Measurements from ENCODE around the gene PLEKHA8. TPM values are rescaled to one million over a fixed set of nuclear protein-coding genes. Genes with fewer than 3 reads are reported as not detected.

The PLEKHA8 gene
- total RNA-seq, 4 donors from 2014 or later: 6.6 to 16.4 (median 13.1) TPM

GRCh38 chr7:30048582-30048981 lies 20.4 kb downstream of the PLEKHA8 start:
- intact Hi-C loops (cut with DNase I; ENCODE audit: low total_unique reads) (no loop called here), in situ Hi-C loops (cut with MboI; ENCODE audit: low pct_ligation_motif_present in 1 of 4, low pct_unique_long_range_greater_than_20kb in 1 of 4, low sequenced_read_pairs in 3 of 4) (no loop called here)
- H3K27ac ChIP-seq: no peak overlapping the region
- 90 to 100% methylated on average over 1 to 2 of the region's 2 CpGs for WGBS, 2 donors (ENCODE audit: low coverage in 1 of 2)
- DNase-seq: no peak
- no peak overlapping the region for H3K4me3 ChIP-seq
- no peaks in the 10 kb centered on the region for H3K27me3 ChIP-seq
- peaks cover 0 to 32% (median 15%) of the 10 kb centered on the region in 4 donors for H3K36me3 ChIP-seq
- no peaks in the 10 kb centered on the region for H3K4me1 ChIP-seq
- TF ChIP-seq POLR2AphosphoS5 (IDR thresholded peaks at IDR 0.05) (no peak), POLR2A (IDR thresholded peaks at IDR 0.05) (no peak), EP300 (IDR thresholded peaks at IDR 0.05; ENCODE audit: low read depth) (no peak)
- TF ChIP-seq, protein P1, sequence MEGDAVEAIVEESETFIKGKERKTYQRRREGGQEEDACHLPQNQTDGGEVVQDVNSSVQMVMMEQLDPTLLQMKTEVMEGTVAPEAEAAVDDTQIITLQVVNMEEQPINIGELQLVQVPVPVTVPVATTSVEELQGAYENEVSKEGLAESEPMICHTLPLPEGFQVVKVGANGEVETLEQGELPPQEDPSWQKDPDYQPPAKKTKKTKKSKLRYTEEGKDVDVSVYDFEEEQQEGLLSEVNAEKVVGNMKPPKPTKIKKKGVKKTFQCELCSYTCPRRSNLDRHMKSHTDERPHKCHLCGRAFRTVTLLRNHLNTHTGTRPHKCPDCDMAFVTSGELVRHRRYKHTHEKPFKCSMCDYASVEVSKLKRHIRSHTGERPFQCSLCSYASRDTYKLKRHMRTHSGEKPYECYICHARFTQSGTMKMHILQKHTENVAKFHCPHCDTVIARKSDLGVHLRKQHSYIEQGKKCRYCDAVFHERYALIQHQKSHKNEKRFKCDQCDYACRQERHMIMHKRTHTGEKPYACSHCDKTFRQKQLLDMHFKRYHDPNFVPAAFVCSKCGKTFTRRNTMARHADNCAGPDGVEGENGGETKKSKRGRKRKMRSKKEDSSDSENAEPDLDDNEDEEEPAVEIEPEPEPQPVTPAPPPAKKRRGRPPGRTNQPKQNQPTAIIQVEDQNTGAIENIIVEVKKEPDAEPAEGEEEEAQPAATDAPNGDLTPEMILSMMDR (IDR thresholded peaks at IDR 0.05): no peak
- no peaks in the 10 kb centered on the region for H3K9me3 ChIP-seq

DNA sequence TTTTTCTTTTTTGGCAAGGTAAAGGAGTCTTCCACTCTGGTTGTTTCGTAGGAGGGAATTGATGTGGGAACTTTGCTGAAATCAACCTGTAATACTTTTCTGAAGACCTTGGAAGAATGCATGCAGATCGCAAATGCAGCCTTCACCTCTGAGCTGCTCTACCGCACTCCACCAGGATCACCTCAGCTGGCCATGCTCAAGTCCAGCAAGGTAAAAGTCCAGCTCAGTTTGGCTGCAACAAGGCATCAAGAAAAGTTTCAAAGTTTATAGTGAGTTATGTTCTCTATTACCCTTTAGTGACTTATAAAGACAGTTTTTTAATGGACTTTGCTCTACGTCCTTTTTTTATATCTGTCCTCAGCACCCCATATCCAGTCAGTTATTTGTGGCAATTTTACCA lies 21.0 kb downstream of the PLEKHA8 start:
- no peak overlapping the region for H3K27ac ChIP-seq
- peaks cover 0 to 32% (median 15%) of the 10 kb centered on the region in 4 donors for H3K36me3 ChIP-seq
- no peaks in the 10 kb centered on the region for H3K4me1 ChIP-seq
- in situ Hi-C loops (cut with MboI; ENCODE audit: low pct_ligation_motif_present in 1 of 4, low pct_unique_long_range_greater_than_20kb in 1 of 4, low sequenced_read_pairs in 3 of 4): no loop called here
- H3K4me3 ChIP-seq: no peak overlapping the region
- WGBS, 2 donors (ENCODE audit: low coverage in 1 of 2): 92 to 97% methylated on average over 4 of the region's 4 CpGs
- TF ChIP-seq POLR2A (IDR thresholded peaks at IDR 0.05): no peak
- TF ChIP-seq EP300 (IDR thresholded peaks at IDR 0.05; ENCODE audit: low read depth): no peak
- TF ChIP-seq, protein P1 (IDR thresholded peaks at IDR 0.05): no peak
- no peak for TF ChIP-seq POLR2AphosphoS5 (IDR thresholded peaks at IDR 0.05)
- no peak for DNase-seq
- no peaks in the 10 kb centered on the region for H3K9me3 ChIP-seq
- H3K27me3 ChIP-seq: no peaks in the 10 kb centered on the region
- intact Hi-C loops (cut with DNase I; ENCODE audit: low total_unique reads): no loop called here

DNA sequence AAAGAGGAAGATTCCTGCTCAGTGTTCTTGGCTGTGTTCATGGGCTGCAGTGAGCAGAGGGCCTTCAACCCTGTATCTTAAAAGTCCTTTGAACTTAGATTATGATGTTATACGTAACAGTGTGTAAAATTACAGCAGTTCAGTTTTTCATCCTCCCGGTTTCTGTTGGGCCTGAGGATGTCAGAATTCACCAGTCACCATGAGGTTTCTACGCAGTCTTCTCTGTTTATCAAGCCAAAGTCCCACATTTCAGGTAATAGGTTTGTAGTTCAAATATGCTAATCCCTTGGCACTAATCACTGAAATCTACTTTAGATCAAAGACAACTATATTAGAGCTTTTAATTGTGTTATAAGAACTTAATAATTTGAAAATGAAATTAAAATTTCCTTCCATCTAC lies 24.9 kb downstream of the PLEKHA8 start:
- H3K4me1 ChIP-seq: no peaks in the 10 kb centered on the region
- peaks cover 0 to 29% (median 7%) of the 10 kb centered on the region in 4 donors for H3K36me3 ChIP-seq
- no peaks in the 10 kb centered on the region for H3K27me3 ChIP-seq
- 96 to 100% methylated on average over 2 to 3 of the region's 3 CpGs for WGBS, 2 donors (ENCODE audit: low coverage in 1 of 2)
- no peaks in the 10 kb centered on the region for H3K9me3 ChIP-seq
- H3K27ac ChIP-seq: no peak overlapping the region
- in situ Hi-C loops (cut with MboI; ENCODE audit: low pct_ligation_motif_present in 1 of 4, low pct_unique_long_range_greater_than_20kb in 1 of 4, low sequenced_read_pairs in 3 of 4) (loop anchor here in 1 of 4 donors (25.0 kb wide), 2 partner anchors 316 to 416 kb away; no protein-coding TSS in a partner anchor), intact Hi-C loops (cut with DNase I; ENCODE audit: low total_unique reads) (no loop called here)
- TF ChIP-seq POLR2A (IDR thresholded peaks at IDR 0.05): no peak
- TF ChIP-seq POLR2AphosphoS5 (IDR thresholded peaks at IDR 0.05): no peak
- TF ChIP-seq, protein P1 (IDR thresholded peaks at IDR 0.05): no peak
- TF ChIP-seq EP300 (IDR thresholded peaks at IDR 0.05; ENCODE audit: low read depth): no peak
- DNase-seq: no peak
- no peak overlapping the region for H3K4me3 ChIP-seq

DNA sequence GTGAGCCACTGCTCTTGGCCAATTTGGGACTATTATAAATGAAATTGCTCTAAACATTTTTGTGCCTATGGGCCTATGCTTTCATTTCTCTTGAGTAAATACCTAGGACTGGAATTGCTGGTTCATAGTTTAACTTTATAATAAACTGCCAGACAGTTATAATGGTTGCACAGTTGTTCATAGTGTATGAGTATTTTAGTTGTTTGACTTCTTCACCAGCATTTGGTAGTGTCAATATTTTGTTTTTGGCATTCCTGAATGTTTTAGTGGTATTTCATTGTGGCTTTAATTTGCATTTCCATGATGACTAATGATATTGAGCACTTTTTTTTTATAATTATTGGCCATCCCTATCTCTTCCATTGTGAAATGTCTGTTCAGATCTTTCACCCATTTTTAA lies 29.5 kb downstream of the PLEKHA8 start:
- Histone ChIP-seq H3K9me3 (no peaks in the 10 kb centered on the region), H3K36me3 (peaks cover 0 to 24% (median 4%) of the 10 kb centered on the region in 4 donors), H3K4me1 (peaks cover 0 to 5% (median 0%) of the 10 kb centered on the region in 4 donors), H3K4me3 (no peak overlapping the region), H3K27ac (no peak overlapping the region), H3K27me3 (no peaks in the 10 kb centered on the region)
- in situ Hi-C loops (cut with MboI; ENCODE audit: low pct_ligation_motif_present in 1 of 4, low pct_unique_long_range_greater_than_20kb in 1 of 4, low sequenced_read_pairs in 3 of 4): loop anchor here in 1 of 4 donors (25.0 kb wide), 2 partner anchors 320 to 420 kb away; no protein-coding TSS in a partner anchor
- no peak for DNase-seq
- TF ChIP-seq, protein P1 (IDR thresholded peaks at IDR 0.05): no peak
- TF ChIP-seq POLR2AphosphoS5 (IDR thresholded peaks at IDR 0.05): no peak
- TF ChIP-seq POLR2A (IDR thresholded peaks at IDR 0.05): no peak
- no peak for TF ChIP-seq EP300 (IDR thresholded peaks at IDR 0.05; ENCODE audit: low read depth)
- intact Hi-C loops (cut with DNase I; ENCODE audit: low total_unique reads): no loop called here

Measured in transverse colon (tissue), 4 donors.